ENCODE results near the gene HOXA1.

Gene HOXA1

DNA sequence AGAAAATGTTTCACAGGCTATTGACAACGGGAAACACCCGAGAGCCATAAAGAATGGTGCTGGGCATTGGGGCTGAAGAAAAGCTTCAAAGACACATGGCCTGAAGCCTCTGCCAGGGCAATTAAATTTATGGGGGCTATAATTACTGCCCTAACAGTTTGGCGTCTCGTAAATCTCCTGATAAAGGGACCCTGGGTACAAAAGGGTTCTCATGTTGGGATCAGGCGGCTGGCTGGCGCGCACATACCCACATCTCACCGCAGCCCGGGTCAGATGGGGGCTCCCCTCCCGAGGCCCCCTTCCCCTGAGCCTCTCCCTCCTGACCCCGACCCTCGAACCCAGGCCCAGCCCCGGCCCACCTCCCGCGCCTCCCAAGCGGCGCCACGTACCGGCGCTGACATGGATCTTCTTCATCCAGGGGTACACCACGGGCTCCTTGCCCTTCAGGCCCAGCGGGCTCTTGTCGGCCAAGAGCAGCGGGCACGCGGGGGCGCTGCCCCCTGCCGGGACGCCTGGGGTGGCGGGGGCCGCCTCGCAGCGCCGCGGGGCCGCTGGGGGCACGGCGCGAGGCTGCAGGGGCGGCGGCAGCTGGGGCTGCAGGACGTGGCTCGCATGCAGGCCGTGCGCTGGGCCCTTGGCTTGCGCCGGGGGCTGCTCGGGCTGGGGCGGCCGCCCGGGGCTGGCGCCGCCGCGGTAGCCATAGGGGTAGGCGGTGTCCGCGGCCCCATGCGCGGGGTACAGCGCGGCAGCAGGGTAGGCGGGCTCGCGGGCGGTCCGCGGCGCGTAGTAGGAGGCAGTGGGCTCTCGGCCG, 34.1 kb upstream of the HOXA1 start:
- peak overlapping the region; percentile 70 for H3K9ac ChIP-seq (ENCODE audit: low read length)
- H3K36me3 ChIP-seq (ENCODE audit: control insufficient read depth, insufficient read depth, low read length), result no peaks in the 10 kb centered on the region
- H3K4me3 ChIP-seq (ENCODE audit: low read length), result peak overlapping the region; percentile 16
- H3K9me3 ChIP-seq (ENCODE audit: control insufficient read depth, low read length), result no peaks in the 10 kb centered on the region
- H3K4me1 ChIP-seq (ENCODE audit: control insufficient read depth, insufficient read depth, low read length), result peaks cover 49% of the 10 kb centered on the region
- H3K27me3 ChIP-seq (ENCODE audit: control insufficient read depth, insufficient read depth, low read length), result no peaks in the 10 kb centered on the region

DNA sequence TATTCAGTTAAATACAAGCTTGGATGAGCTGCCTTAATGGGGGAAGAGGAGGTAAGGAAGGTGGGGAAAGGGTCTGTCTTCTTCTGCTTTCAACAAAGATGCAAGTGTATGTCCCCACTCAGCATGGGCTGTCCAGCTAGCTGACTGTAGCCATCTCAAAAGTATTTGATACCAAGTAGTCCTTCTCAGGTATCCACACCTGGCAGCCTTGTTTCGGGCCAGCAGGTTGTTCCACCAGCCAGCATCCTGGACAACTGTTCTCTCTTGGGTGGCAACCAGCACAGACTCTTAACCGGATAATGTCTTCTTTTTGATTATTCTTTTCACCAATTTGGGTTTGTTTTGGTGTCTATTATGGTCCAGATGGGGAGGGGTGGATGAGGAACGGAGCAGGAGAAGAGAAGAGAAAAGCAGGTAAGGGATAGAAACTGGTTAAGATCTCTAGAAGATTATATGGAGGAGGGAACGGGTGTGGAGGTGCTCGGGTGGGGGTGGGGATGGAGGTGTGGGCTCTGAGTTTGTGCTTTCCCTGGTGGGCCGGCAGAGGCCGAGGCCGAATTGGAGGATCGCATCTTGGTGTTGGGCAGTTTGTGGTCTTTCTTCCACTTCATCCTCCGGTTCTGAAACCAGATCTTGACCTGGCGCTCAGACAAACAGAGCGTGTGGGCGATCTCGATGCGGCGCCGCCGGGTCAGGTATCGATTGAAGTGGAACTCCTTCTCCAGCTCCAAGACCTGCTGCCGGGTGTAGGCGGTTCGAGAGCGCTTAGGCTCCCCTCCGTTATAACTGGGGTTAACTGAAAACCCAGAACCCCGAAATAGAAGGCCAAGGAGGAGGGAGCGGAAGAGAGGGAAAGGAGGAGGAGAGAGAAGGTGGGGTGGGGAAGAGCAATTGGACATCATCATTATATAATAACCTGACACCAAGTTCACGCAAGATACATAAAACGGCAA, 33.3 kb upstream of the HOXA1 start:
- H3K4me1 ChIP-seq (ENCODE audit: control insufficient read depth, insufficient read depth, low read length), result peaks cover 46% of the 10 kb centered on the region

DNA sequence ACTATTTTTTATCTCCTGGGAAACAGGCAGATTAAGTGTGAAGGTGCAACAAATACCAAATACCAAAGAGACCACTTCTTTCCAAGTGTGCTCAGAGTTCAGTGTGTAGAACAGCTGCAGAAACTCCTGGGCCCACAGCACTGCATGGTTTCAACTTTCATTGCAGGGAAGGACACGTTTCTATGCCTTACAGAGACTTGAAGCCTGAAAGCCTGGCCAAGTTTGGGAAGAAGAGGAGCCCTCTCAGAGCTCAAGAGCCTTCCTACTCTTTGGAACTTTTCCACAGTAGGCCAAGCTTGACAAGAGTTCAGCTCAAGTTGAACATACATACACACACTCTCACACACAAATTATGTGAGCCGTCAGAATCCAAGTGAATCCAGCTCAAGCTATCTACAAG, 32.2 kb upstream of the HOXA1 start:
- H3K27me3 ChIP-seq (ENCODE audit: control insufficient read depth, insufficient read depth, low read length), result no peaks in the 10 kb centered on the region
- peaks cover 46% of the 10 kb centered on the region for H3K4me1 ChIP-seq (ENCODE audit: control insufficient read depth, insufficient read depth, low read length)
- H3K4me3 ChIP-seq (ENCODE audit: low read length), result no peak overlapping the region
- H3K36me3 ChIP-seq (ENCODE audit: control insufficient read depth, insufficient read depth, low read length), result no peaks in the 10 kb centered on the region
- H3K9ac ChIP-seq (ENCODE audit: low read length), result no peak overlapping the region
- no peaks in the 10 kb centered on the region for H3K9me3 ChIP-seq (ENCODE audit: control insufficient read depth, low read length)

More for the DNA sequence above, 33.3 kb upstream of the HOXA1 start:
- H3K4me3 ChIP-seq (ENCODE audit: low read length), result no peak overlapping the region
- H3K27me3 ChIP-seq (ENCODE audit: control insufficient read depth, insufficient read depth, low read length), result no peaks in the 10 kb centered on the region
- no peaks in the 10 kb centered on the region for H3K36me3 ChIP-seq (ENCODE audit: control insufficient read depth, insufficient read depth, low read length)
- peak overlapping the region; percentile 70 for H3K9ac ChIP-seq (ENCODE audit: low read length)
- no peaks in the 10 kb centered on the region for H3K9me3 ChIP-seq (ENCODE audit: control insufficient read depth, low read length)

DNA sequence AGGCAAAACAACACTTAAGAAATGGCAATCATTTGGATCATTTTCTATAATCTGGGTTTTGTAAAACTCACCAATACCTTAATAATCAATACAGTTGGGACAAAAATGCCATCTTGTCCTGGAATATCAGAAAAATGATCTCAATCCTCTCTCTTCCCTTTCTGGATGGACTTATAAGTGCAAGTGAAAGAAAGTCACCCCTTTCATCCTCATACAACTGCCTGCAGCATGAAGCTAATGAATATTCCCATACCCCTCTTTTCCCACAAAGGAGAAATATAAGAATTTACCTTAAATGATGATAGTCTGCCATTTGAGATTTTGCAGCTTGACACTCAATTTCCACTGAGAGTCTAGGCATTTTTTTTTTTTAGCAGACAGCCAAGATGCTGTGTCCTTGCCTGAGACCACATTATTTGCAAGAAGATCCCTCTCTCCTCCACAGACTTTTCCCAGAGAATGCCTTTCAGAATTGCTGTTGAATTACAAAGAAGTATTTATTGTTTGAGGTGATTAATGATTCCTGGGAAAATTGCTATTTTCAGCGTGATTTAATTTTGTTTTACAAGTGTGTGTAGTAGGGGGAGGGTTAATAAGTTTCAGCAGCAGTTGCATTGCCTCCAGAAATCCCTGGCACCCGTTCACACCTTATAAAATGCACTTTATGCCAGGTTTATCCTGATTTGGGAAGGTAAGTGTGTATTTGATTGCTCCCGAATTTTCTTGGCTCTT, 31.0 kb upstream of the HOXA1 start:
- Histone ChIP-seq H3K4me3 (ENCODE audit: low read length) (no peak overlapping the region), H3K36me3 (ENCODE audit: control insufficient read depth, insufficient read depth, low read length) (no peaks in the 10 kb centered on the region), H3K9ac (ENCODE audit: low read length) (no peak overlapping the region), H3K9me3 (ENCODE audit: control insufficient read depth, low read length) (no peaks in the 10 kb centered on the region), H3K27me3 (ENCODE audit: control insufficient read depth, insufficient read depth, low read length) (no peaks in the 10 kb centered on the region), H3K4me1 (ENCODE audit: control insufficient read depth, insufficient read depth, low read length) (peaks cover 49% of the 10 kb centered on the region)

DNA sequence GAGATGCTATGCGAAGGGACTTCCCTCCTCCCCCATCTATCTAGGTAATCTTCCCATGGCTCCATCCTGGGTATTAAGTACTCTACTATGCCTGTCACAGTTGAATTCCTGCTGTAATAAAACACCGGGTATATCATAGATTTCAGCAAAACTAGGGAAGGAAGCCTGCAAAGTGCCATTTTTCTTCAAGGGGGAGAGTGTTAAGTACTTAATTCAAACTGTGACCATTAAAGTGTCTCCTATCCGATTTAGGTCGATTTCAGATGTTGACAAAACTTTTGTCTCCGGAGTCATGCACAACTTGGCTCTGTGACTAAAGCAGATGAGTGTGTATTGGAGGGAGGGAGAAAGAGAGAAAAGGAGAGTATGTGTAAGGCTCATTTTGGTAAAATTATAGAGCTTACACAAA, 30.2 kb upstream of the HOXA1 start:
- Histone ChIP-seq H3K9me3 (ENCODE audit: control insufficient read depth, low read length) (no peaks in the 10 kb centered on the region), H3K27me3 (ENCODE audit: control insufficient read depth, insufficient read depth, low read length) (no peaks in the 10 kb centered on the region), H3K36me3 (ENCODE audit: control insufficient read depth, insufficient read depth, low read length) (no peaks in the 10 kb centered on the region), H3K4me1 (ENCODE audit: control insufficient read depth, insufficient read depth, low read length) (peaks cover 51% of the 10 kb centered on the region), H3K4me3 (ENCODE audit: low read length) (no peak overlapping the region), H3K9ac (ENCODE audit: low read length) (no peak overlapping the region)

DNA sequence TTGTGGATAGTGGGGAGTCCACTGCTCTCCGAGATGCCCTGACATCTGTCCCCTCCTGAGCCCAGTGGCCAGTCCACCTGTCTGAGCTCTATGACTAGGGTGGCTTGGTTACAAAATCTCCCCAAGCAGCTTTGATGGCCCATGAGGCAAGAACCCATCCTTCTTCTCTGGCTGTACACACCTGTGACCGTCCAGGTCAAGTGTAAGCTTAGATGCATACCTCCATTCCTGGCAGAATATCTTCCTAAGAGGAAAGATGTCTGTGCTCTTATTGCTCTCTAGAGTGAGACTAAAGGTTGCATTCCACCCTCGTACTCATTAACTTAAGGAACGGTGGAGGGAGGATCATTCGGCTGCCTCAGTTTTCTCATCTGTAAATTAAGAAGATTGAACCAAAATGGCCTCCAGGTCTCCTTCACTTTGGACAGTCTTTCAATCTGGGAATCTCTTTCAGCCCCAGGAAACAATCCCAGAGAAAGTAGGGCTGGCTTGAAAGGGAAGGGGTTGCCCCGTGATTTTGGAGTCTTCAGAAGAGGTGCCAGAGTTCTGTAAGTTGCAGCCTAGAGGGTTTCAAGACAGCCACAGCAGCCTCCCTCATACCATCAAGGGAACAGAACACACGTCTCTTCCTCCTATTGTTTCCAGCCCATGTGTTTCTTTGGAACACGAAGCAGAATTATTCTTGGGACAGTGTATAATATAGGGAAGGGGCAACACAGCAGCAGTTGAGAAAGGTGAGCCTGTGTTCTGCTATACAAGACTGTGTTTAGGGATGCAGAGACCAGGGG, 29.3 kb upstream of the HOXA1 start:
- Histone ChIP-seq H3K4me1 (ENCODE audit: control insufficient read depth, insufficient read depth, low read length) (peaks cover 59% of the 10 kb centered on the region), H3K9ac (ENCODE audit: low read length) (no peak overlapping the region), H3K4me3 (ENCODE audit: low read length) (no peak overlapping the region), H3K27me3 (ENCODE audit: control insufficient read depth, insufficient read depth, low read length) (no peaks in the 10 kb centered on the region), H3K9me3 (ENCODE audit: control insufficient read depth, low read length) (no peaks in the 10 kb centered on the region), H3K36me3 (ENCODE audit: control insufficient read depth, insufficient read depth, low read length) (no peaks in the 10 kb centered on the region)

DNA sequence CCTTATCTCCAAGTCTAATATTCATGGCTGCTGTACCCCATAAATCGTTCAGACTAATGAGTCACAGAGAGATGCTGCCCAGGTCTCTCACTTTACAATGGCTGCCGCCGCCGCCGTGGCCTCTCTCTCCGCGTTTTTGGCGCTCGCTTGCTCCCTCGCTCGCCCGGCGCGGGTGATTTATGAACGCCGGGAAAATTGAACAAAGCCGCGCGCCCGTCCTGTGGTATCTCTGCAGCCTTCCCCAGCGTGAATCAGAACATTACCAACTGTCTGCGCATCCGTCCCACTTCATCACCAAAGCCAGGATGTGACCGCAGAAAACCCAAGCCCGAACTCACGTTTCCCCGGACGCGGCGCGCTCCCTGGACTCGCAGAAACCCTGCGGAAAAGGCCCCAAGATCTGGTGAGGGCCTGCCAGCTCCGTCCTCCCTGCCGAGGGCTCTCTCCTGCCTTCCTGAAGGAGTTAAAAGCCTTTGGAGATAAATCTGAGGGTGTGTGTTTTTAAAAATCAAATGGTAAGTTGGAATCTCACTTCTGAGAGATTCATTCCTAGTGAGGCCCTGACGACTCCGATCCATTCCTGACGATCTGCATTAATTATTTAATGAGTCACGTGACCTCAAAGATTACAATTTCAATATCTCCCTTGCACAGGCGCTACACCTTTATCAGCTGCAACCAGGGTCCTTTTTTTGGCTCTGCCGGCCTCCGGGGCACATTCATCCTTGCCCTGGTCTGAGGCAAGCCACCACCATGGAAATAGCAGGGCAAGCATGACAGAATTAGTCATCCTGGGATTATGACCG, 28.5 kb upstream of the HOXA1 start:
- H3K9ac ChIP-seq (ENCODE audit: low read length), result peak overlapping the region; percentile 73
- H3K4me1 ChIP-seq (ENCODE audit: control insufficient read depth, insufficient read depth, low read length), result peaks cover 62% of the 10 kb centered on the region
- no peaks in the 10 kb centered on the region for H3K9me3 ChIP-seq (ENCODE audit: control insufficient read depth, low read length)
- H3K36me3 ChIP-seq (ENCODE audit: control insufficient read depth, insufficient read depth, low read length), result no peaks in the 10 kb centered on the region
- H3K27me3 ChIP-seq (ENCODE audit: control insufficient read depth, insufficient read depth, low read length), result no peaks in the 10 kb centered on the region
- H3K4me3 ChIP-seq (ENCODE audit: low read length), result no peak overlapping the region

DNA sequence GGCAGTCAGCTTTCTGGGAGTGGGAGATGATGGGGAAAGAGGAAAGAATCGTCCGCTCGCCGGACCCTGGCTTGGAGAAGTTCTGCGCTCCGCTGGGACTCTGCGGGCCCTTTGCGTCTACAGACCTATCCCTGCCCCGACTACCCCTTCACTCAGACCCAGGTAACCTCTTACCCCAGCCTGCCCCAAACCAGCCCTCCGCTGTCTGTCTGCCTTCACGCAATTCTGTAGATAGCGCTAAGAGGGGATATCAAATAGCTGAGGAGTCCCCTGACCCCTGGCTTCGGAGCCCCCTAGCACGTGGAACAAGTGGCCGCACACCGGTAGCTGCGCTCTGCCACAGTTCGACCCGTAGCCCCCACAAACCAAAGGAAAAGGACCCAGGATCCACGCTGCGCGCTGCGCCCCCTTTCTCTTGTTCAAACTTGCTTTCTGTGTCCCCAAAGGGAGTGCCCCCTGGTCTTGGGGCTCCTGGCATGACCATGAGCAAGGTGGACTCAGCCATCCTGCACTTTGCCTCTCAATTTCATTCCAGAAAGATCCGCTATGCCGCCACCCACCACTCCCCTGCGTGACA, 27.8 kb upstream of the HOXA1 start:
- H3K27me3 ChIP-seq (ENCODE audit: control insufficient read depth, insufficient read depth, low read length), result no peaks in the 10 kb centered on the region
- H3K9me3 ChIP-seq (ENCODE audit: control insufficient read depth, low read length), result no peaks in the 10 kb centered on the region
- H3K4me1 ChIP-seq (ENCODE audit: control insufficient read depth, insufficient read depth, low read length), result peaks cover 56% of the 10 kb centered on the region
- peak overlapping the region; percentile 34 for H3K4me3 ChIP-seq (ENCODE audit: low read length)
- H3K36me3 ChIP-seq (ENCODE audit: control insufficient read depth, insufficient read depth, low read length), result no peaks in the 10 kb centered on the region
- peak overlapping the region; percentile 73 for H3K9ac ChIP-seq (ENCODE audit: low read length)

DNA sequence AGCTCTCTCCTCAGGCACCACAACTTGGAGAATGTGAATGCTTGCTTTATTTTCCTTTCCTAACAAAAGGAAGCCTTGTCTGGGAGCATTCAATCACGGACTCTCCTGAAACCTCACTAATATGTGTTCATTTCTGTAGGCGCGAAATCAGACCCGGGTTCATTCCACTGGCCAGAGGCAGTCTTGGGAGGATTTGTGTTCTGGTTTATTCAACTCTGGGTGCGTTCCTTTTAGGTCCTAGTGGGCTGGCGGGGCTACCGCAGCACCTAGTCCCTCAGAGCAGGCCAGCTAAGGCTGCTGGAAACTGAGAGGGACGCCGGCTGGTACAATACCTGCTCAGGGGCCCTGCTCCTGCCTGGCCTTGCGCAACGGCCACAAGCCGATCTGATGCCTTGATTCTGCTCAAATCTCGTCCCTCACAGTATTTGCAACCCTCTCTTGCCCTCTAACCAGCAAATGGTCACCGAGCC, 27.2 kb upstream of the HOXA1 start:
- H3K27me3 ChIP-seq (ENCODE audit: control insufficient read depth, insufficient read depth, low read length), result no peaks in the 10 kb centered on the region
- H3K36me3 ChIP-seq (ENCODE audit: control insufficient read depth, insufficient read depth, low read length), result no peaks in the 10 kb centered on the region
- no peaks in the 10 kb centered on the region for H3K9me3 ChIP-seq (ENCODE audit: control insufficient read depth, low read length)
- H3K9ac ChIP-seq (ENCODE audit: low read length), result peak overlapping the region; percentile 73
- peak overlapping the region; percentile 34 for H3K4me3 ChIP-seq (ENCODE audit: low read length)
- peaks cover 53% of the 10 kb centered on the region for H3K4me1 ChIP-seq (ENCODE audit: control insufficient read depth, insufficient read depth, low read length)

DNA sequence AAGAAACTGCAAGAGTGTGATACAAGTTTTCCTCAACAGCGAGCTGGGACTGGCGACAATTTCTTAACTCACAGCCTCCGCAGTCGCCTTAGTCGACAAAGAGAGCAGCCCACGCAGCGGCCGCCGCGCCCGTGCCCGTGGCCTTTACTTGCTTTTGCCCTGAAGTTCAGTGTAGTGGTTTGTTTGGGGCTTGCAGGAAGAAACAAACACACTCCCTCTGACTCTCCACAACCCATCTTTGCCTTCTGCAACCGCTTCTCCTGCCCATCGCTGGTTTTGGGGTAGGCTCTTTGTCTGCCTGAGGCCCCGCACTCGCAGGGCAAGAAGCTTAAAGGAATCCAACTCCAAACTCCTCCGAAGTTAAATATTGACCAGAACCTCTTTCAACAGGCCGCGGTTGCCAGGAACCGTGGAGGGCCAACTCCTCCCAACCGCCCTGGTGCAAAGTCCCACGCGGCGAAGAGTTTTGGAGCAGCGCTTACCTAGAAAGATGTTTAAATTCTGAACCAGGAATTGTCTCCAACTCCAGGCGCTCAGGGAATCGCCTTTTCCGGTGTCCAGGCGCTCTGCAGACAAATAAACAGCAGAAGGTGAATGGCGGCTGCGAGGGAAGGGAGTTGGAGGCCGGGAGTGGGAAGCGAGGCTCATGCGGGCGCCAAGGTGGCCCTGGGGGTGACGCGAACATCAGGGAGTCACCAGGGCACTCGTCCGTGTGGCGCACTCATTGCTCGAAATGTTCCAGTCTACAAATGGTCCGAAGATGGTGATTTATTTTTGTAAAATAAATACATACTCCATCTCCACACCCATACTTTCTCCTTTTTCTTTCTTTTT, 26.5 kb upstream of the HOXA1 start:
- Histone ChIP-seq H3K27me3 (ENCODE audit: control insufficient read depth, insufficient read depth, low read length) (no peaks in the 10 kb centered on the region), H3K9ac (ENCODE audit: low read length) (peak overlapping the region; percentile 73), H3K36me3 (ENCODE audit: control insufficient read depth, insufficient read depth, low read length) (no peaks in the 10 kb centered on the region), H3K9me3 (ENCODE audit: control insufficient read depth, low read length) (no peaks in the 10 kb centered on the region), H3K4me3 (ENCODE audit: low read length) (peak overlapping the region; percentile 34), H3K4me1 (ENCODE audit: control insufficient read depth, insufficient read depth, low read length) (peaks cover 46% of the 10 kb centered on the region)

All from mucosa of stomach (tissue), 1 donor.